Kasumi-1 (cell line): ENCODE measurements around the gene ACOT11.
A peak's percentile ranks its signal among the peaks of the same experiment; 100 is the strongest.

Experiments
- DNase-seq, 2 experiments: peaks; one replicate each; lab custom pipeline; 2025; lab: John Stamatoyannopoulos, UW

ACOT11 gene

DNA sequence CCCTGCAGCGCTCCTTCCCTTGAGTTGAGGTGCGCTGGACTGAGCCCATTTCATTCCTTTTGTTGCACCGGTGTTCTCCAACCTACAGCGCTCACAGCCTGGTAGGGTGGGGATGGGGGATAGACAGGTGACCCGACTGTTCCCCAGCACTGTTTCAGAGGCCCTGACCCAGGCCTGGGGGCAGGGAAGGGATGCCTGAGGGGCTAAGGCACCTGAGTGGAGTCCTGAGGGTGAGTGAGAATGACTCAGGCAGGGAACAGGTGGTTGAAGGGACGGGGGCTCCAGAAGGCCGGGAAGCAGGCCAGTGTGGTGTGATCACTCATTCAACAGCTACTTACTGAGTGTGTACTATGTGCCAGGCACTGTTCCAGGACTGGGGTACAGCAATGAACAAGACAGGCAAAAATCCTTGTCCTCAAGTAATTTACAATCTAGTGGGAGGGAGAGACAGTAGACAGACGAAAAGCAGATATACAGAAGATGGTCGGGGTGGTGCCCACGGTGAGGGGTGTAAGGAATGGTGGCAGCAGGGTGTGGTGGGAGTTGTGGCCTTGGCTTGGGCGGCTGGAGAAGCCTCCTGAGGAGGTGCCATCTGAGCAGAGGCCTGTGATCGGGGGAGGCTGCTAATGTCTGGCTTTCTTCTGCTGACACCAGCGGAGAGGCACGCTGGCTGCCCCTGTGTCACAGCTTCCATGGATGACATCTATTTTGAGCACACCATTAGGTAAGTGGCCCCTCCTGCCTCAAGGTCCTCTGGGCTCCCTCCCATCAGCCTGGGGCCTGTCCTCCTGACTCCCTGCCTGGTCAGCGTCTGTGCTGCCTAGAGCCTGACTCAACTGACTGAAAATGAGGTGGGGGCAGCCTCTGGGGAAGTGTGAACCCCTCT is 37.4 kb downstream of the ACOT11 start:
- no peak for DNase-seq

DNA sequence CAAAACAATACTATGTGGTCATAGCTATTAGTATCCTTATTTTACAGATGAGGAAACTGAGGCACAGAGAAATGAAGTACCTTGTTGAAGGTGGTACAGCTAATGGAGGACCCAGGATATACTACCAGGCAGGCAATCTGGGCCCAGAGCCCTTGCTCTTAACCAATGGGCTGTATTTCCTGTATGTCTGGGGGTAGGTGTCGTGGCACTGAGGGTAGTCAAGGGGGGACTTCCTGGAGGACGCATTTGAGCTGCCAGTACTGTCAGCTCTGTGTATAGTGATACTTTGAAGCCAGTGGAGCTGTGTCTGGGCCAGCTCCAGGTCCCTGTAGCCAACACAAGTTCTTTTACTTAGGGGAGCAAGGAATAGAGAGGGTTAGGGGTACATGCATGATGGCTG is 40.3 kb downstream of the ACOT11 start:
- no peak for DNase-seq

DNA sequence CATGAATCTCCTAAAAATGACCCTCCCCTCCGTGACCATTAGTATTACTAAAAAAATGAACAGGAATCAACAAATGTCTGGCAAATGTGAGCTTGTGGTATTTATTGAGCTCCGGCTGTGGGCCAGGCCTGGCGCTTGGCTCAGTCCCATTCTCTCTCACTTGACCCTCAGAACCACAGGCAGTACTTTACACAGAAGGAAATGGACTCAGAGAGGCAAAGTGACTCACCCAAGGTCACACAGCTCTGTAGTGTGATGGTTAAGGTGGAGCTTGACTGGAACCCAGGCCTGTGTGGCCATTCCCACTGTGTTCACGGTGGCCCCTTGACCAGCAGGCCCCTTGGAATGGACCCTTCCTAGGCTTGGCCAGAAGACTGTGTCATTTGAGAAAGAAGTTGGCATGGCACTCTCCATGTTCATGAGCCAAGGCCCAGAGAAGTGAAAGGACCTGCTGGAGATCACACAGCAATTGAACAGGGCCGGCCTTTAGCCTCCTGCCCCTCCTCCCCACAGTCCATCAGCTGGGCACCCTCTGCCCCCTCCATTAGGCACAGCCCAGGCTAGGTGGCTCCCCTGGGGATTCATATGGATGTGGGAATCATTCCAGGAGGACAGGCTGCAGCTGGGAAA is 43.2 kb downstream of the ACOT11 start:
- no peak for DNase-seq

DNA sequence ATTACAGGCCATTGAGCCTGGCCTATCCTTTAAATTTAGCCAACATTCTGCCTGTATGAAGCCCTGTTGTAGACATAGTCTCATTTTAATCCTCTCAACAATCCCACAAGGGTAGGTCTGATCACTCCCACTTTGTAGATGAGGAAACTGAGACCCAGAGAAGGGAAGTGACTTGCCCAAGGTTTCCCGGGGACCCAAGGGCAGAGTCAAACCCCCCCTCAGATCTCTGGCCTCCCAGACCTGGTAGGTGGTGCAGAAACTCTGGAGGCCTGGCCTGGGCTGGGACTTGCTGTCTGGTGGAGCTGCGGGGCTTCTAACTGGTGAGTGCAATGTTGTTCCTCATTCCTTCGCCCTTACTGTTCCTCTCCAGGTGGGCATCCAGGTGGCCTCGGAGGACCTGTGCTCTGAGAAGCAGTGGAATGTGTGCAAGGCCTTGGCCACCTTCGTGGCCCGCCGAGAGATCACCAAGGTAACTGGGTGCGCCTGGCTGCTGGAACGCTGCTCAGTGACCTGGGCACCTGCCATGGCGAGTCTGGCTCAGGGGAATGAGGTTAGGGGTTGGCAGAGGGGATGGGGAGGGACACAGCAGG is 45.6 kb downstream of the ACOT11 start:
- DNase-seq, result no peak

DNA sequence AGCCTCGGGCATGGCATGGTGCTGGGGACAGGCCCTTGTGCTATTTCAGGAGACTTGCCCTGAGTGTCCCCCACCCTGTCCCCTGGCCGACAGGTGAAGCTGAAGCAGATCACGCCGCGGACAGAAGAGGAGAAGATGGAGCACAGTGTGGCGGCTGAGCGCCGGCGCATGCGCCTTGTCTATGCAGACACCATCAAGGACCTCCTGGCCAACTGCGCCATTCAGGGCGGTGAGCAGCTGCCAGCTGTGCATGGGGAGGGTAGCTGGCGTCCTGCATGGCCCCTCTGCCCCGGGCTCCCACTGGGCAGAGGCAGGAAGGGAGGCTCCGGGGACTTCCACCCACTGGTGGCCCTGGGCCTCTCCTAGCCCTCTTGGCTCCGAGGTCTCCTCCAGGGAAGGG is 46.4 kb downstream of the ACOT11 start:
- DNase-seq, result no peak

DNA sequence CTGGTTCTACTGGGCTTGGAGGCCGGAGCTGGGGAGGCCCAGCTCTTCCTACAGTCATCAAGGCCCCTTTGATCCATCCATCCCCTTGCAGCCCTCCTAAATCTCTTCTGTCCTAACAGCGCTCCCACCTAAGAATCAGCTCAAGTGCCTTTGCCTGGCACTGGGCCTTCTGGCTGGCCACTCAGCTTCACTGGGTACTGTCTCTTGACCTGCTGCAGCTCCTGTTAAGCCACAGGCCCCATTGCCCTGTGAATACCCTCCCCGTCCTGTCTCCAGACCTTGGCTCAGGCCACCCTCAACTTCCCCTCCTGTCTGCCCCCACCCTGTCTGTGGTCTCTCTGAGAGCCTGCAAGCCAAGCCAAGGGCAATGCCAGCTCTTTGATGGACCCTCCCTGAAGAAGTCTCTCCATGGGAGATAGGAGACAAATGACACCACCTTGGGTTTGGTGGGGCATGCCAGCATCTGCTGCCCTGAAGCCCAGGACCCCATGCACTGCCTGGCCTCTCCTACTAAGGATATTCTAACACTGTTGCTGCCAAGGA is 48.0 kb downstream of the ACOT11 start:
- DNase-seq, result no peak

DNA sequence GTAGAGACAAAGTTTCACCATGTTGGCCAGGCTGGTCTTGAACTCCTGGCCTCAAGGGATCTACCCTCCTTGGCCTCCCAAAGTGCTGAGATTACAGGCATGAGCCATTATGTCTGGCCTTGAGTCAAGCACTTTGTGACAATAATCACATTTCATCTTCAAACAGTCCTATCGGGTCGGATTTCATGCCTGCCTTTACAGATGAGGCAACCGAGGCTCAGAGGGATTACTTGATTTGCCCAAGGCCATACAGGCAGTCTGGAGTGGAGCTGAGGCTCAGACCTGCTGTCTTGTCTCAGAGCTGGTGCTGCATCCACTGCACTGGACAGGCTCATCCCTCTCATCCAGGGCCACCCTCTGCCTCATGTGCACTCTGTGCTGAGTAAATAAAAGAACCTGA is 48.7 kb downstream of the ACOT11 start:
- no peak for DNase-seq

DNA sequence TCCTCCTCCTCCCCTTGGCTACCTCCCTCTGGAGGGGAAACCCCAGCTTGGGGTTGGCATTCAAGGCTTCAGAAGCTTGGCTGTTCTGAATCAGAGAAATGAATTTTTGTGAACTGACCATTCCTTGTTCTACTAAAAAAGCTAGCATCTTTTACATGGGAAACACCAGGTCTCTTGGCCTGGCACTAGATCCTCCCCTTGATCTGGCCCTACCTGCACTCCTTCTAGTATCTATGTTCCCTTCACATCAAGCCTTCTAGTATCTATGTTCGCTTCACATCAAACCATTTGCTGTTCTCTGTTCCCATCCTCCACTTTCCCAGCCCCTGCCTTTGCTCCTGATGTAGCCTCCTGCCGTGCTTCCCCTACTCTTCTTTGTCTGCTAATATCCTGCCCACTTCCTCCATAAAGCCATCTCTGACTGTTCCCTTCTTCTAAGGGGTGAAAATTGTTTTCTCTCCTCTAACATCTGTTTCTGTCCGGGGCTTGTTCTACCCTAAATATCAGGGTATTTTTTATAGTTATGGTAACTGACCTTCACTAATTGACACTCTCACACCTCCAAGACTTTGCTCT is 49.5 kb downstream of the ACOT11 start:
- DNase-seq, result peak; percentile 14 to 29

DNA sequence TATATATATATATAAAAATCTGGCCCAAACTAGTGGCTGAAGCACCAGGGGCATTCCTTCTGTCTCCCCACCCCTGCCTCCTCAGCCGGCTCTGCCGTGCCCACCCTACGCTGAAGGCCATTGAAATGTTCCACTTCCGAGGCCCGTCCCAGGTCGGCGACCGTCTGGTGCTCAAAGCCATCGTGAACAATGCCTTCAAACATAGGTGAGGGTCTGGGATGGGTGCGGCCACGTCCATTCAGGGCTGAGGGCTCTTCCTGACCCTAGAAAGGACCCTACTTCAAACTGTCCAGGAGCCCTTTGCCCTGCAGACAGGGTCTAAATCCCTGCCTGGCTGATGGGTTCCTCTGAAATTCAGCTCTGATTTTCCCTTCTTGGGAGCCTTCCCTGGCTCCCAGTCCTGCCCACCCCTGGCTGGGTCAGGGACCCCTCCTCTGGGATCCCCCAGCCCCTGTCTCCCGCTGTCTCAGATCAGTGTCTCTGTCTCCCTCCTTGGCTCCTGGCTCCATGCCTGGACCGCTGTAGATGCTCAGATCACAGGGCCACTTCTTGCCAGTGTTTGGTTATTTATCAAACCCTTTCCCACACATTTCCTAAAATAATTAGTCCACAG is 51.3 kb downstream of the ACOT11 start:
- DNase-seq, result no peak

DNA sequence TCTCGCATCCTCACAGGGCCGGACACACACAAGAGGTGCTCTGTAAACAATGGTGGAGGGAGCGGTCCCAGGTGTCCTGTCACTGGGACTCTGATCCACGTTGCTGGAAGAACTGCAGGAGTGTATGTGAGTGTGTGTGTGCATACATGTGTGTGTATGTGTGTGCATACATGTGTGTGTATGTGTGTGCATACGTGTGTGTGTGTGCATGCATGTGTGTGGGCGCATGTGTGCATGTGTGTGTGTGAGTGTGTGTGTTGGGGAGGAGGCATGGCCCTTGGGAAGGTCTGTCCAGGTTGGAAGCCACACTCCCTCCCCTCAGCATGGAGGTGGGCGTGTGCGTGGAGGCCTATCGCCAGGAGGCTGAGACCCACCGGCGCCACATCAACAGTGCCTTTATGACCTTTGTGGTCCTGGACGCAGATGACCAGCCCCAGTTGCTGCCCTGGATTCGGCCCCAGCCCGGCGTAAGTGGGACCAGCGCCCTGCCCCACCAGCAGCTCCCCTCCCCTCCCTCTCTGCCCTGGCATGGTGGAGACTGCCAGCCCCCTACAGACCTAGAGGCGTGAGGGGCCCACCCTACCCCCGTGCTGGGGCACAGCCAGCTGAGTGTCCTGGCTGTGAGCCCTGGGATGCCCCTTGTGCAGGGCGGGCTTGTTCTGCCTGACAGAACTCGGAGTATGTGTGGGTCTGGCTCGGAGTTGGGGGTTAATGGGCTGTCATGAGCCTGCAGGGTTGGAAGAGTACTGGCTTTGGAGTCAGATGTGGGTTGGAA is 53.1 kb downstream of the ACOT11 start:
- DNase-seq, result no peak

DNA sequence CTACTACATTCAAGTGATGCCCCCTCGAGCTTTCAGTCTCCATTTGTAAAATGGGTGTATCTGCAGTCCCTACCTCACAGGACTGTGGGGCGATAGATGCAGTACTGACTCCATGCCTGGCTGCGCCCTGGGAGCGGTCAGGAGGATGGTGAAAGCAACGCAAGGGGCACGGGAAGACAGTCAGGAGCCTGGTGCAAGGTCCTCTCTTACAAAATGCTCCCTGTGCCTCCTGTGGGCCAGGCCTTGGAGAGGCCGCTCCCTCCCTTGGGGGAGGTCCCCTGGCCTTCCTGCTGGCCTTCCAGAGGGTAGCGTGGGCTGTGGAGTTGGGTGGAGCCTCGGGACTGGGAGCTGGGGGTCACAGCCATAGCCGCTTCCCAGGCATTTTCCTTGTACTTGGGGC is 53.7 kb downstream of the ACOT11 start:
- DNase-seq, result no peak

DNA sequence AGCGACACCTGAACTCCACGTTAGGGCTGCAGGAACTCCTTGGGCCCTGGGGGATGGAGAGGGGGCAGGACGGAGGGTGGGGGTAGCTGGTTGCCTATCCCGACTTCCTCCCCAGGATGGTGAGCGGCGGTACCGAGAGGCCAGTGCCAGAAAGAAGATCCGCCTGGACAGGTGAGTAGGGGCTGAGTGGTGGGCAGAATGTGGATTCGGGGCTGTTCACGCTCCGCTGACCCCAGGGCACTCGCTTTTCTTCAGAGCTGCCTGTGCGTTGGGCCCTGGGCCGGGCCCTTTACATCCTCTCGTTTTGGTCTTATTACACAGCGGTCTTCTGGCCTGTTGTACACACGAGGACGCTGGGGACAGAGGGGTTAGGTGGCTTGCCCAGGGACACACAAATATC is 54.5 kb downstream of the ACOT11 start:
- no peak for DNase-seq

DNA sequence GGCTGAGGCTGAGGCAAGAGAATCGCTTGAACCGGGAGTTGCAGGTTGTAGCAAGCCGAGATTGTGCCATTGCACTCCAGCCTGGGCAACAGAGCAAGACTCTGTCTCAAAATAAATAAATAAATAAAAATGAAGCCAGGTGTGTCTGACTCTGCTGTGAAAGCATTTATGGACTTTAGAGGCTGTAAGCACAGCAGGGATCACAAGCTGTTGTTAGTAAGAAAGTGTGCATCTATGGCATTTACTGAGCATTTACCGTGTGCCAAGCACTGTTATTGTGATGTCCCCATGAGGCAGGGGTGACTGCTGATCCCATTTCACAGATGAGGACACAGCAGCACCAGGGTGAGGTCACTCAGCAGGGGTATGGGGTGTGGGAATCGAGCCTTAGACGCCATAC is 55.2 kb downstream of the ACOT11 start:
- no peak for DNase-seq

DNA sequence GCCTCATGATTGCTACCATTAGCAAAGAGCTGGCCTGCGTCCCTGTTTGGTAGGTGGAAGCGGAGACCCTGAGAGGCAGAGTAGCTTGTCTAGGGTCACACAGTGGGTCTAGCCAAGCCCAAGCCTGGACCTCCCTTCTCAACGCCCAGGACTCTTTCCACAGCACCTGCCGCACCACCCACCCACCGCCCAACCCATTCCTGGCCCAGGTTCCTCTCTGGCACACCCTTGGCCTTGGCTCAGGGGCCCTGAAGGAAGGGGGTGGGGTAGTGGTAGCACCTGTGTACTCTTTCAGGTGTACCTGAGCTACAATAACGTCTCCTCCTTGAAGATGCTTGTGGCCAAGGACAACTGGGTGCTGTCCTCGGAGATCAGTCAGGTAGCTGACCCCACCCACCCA is 56.0 kb downstream of the ACOT11 start:
- no peak for DNase-seq

DNA sequence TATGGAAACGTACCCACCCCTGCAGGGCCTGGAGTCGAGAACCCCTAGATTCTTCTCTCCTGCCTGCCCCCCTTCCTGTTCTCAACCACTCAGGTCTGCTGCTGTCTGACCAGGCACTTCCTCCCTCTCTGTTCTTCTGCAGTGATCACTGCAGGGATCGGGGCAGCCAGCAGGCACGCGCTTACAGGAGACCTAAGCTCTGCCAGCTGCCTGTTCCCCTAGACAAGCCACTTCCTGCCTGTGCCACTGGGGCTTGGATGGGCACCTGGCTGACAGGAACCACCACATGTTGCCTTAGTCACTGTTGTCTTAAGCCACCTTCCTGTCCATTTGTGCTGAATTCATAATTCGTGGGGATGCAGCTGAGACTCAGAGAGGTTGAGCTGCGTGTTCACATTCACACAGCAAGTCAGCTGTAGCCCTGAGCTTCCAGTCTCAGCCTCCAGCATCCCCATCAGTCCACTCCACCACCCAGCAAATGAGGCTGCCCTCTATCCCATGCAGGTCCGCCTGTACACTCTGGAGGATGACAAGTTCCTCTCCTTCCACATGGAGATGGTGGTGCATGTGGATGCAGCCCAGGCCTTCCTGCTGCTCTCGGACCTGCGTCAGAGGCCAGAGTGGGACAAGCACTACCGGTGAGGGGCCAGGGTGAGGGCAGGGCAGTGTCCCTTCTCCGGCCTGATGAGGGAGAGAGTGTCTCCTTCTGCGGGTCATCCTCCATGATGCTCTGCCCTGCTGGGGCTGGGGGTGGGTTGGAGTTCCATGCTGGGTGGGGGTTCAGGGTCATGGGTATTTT is 56.7 kb downstream of the ACOT11 start:
- peak; percentile 86 to 94 for DNase-seq

DNA sequence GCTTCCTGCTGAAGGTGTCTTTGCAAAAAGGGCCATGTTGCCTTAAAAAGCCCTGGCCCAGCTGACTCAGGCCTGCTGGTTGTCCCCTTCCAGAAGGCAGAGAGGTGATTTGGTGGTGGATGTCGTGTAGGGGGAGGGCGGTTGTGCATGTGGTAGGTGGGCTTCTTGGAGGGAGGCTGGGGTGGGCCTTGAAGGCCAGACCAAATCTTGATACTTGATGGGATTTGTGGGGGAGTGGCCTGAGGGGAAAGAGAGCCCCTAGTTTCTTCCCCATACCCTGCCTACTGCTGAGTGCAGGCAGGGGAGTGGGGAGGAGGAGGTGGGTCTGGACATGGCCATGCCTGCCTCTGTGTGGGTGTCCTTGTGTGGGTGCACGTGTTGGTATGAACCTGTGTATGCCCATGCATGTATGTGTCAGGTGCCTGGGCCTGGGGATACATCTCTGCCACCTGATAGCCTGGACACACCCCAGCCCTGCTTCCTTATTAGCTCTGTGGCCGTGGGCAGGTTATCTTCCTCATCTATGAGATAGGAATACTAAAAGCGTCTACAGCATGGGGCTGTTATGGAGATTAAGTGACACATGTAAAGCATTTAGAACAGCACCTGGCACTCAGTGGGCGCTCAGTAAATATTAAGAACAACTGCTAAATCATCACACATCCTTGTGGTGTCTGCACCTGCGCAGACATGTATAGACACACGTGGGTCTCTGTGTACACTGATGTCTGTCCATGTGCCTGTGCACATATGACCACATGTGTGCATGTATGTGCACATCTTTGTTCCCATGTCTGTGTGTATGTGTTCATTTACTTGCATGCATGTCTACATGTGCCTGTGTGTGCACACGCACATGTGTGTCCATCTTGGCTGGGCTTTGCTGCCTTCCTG is 58.3 kb downstream of the ACOT11 start:
- no peak for DNase-seq

DNA sequence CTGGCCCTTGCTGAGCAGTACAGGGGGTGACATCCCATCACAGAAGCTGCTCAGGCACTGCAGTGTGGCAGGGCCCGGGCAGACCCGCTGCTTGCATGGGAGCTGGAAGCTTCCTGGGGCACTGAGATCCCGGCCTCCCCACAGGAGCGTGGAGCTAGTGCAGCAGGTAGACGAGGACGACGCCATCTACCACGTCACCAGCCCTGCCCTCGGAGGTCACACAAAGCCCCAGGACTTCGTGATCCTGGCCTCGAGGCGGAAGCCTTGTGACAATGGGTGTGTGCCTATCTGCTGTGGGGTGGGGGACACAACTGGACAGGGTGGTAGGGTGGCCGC is 58.9 kb downstream of the ACOT11 start:
- DNase-seq, result no peak

DNA sequence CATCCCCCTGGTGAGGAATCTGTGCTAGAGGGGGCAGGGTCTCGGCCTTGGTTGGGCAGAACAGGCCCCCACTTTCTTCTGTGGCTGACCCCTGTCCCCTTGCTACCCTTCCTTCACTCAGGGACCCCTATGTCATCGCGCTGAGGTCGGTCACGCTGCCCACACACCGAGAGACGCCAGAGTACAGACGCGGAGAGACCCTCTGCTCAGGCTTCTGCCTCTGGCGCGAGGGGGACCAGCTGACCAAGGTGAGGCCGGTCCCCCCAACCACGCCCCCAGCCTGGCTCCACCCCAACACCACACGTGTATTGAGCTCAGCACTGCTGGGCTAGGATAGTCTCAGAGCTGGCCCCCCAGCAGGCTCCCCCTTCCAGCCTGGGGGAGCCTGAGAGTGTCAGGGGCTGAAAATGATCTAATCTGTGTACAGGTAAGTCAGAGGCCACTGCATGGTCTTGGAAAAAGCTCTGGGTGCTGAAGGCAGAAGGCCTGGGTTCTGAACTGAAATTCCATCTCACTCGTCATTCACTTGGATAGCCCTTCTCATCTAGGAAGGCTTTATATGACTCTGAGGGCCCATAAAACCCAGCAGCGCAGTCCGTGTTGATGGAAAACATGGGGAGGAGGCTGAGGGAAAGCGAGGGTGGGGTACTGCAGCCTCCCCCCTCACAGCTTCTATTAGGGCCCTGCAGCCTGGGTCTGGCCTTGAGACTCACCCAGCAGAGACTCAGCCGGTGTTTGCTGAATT is 60.0 kb downstream of the ACOT11 start:
- DNase-seq, result no peak
